CD4-positive, alpha-beta T cell treated with Interleukin-1 beta for 1 hour (primary cell): ENCODE measurements around the gene ELOVL6.
"Not testable (repeated sequence)": the region's sequence is repeated elsewhere in the genome, so short reads cannot be mapped to it uniquely, and the experiment has no call there.

Source experiments
- DNase-seq, 2 donors: peaks; one replicate each; pipeline ENCODE4 v3.0.0-alpha.2; 2020 to 2022

ELOVL6 gene

GRCh38 chr4:110198435-110199416 lies at the start of gene ELOVL6:
Gene ELOVL6, minus strand, starts transcription at chr4:110198615. Its CDS starts 280 bp downstream, at chr4:110198335.
- DNase-seq = peak; percentile 10 to 22

DNA sequence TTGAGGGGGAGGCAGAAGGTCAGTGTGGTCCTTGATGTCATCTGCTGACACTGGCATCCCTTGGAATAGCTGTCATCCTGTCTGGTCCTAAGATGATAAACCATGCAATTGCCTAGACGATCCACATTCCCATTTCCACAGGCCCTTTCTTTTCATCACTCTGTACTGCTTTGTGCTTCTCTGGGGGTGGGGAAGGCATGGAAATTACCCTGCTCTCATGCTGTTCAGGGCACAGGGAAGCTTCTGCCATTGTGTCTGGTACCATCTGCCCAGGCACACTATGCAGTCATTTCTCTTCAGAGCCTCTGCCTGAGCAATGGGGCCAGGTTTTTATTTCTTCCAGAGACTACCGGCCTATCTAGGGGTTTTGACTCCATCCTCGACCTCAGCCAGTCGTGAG lies 49.7 kb upstream of the ELOVL6 start:
- DNase-seq = no peak

DNA sequence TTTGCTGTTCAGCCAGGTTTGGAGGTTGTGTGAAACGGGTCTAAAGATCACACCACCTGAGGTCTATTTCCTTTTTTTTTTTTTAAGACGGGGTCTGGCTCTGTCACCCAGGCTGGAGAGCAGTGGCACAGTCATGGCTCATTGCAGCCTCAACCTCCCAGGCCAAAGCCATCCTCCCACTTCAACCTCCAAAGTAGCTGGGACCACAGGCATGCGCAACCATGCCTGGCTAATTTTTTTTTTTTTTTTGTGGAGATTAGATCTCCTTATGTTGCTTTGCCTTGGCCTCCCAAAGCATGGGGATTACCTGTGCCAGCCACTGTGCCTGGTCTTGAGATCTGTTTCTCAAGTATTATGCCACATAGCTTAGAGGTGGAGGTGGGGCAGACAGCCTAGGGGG lies 49.2 kb upstream of the ELOVL6 start:
- DNase-seq = no peak

GRCh38 chr4:110245577-110245976 lies 47.2 kb upstream of the ELOVL6 start:
- no peak for DNase-seq

GRCh38 chr4:110236324-110236723 lies 37.9 kb upstream of the ELOVL6 start:
- DNase-seq = no peak

DNA sequence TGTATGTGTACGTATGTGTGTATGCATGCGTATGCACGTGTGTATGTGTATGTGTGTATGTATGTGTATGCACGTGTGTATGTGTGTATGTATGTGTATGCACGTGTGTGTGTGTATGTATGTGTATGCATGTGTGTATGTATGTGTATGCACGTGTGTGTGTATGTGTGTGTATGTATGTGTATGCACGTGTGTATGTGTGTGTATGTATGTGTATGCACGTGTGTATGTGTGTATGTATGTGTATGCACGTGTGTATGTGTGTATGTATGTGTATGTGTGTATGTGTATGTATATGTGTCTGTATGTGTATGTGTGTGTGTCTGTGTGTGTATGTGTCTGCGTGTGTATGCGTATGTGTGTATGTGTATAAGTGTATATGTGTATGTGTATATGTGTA lies 35.2 kb upstream of the ELOVL6 start:
- not testable (repeated sequence) for DNase-seq

DNA sequence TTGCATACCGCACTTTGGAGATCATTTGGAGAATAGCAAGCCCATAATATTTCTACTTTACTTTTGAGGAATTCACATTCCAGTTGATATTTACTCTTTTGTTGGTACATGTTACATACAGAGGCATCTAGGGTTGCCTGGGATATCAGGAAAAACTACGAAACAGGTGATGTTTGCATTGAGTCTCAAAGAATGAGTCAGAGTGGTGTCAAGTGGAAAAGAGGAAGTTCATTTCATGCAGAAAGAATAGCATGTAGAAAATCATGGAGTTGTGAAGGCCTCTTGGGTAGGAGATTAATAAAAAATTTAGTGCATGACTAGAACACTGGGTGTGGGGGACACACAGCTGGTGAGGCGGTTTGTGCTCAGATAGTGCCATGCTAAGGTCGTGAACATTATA lies 33.5 kb upstream of the ELOVL6 start:
- DNase-seq = no peak

GRCh38 chr4:110229266-110229665 lies 30.9 kb upstream of the ELOVL6 start:
- DNase-seq = no peak

- no peak for DNase-seq
Observed at GRCh38 chr4:110224812-110225211, 26.4 kb upstream of the ELOVL6 start.

GRCh38 chr4:110224142-110224541 lies 25.7 kb upstream of the ELOVL6 start:
- no peak for DNase-seq

DNA sequence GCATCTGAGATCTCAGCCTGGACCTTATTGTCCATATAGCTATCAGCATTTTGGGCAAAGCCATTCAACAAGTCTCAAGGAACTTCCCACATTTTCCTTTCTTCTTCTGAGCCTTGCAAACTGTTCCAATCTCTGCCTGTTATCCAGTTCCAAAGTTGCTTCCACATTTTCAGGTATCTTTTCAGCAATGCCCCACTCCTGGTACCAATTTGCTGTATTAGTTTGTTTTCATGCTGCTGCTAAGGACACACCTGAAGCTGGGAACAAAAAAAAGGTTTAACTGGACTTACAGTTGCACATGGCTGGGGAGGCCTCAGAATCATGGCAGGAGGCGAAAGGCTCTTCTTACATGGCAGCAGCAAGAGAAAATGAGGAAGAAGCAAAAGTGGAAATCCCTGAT lies 20.5 kb upstream of the ELOVL6 start:
- DNase-seq = not testable (repeated sequence)

DNA sequence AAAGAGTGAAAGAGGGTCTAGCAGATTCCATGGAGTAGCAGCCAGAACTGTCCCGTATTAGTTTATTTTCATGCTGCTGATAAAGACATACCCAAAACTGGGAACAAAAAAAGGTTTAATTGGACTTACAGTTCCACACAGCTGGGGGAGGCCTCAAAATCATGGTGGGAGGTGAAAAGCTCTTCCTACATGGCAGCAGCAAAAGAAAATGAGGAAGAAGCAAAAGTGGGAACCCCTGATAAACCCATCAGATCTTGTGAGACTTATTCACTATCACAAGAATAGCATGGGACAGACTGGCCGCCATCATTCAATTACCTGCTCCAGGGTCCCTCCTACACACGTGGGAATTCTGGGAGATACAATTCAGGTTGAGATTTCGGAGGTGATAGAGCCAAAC lies 18.8 kb upstream of the ELOVL6 start:
- DNase-seq = not testable (repeated sequence)

GRCh38 chr4:110216129-110216528 lies 17.7 kb upstream of the ELOVL6 start:
- no peak for DNase-seq

GRCh38 chr4:110211770-110212061 lies 13.3 kb upstream of the ELOVL6 start:
- DNase-seq = no peak

GRCh38 chr4:110211007-110211769 lies 12.8 kb upstream of the ELOVL6 start:
- peak; percentile 30 to 63 for DNase-seq

- no peak for DNase-seq
Observed at GRCh38 chr4:110208419-110208818, 10.0 kb upstream of the ELOVL6 start.

DNA sequence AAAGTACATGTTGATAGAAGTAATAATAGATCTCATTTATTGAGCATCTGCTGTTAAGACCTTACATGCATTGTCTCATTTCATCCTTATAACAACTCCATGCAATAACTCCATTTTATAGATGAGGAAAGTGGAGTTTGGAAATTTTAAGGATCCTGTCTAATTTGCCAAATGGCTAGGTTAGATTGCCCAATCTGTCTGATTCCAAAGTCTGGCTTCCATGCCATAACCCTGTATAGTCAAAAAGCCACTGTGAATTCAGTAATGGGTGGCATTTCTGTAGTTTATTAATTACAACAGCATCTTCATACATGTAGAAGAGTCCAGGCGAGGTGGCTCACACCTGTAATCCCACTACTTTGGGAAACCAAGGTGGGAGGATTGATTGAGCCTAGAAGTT lies 8.8 kb upstream of the ELOVL6 start:
- DNase-seq = no peak

- DNase-seq = no peak
Observed at GRCh38 chr4:110202024-110202423, 3.6 kb upstream of the ELOVL6 start.

DNA sequence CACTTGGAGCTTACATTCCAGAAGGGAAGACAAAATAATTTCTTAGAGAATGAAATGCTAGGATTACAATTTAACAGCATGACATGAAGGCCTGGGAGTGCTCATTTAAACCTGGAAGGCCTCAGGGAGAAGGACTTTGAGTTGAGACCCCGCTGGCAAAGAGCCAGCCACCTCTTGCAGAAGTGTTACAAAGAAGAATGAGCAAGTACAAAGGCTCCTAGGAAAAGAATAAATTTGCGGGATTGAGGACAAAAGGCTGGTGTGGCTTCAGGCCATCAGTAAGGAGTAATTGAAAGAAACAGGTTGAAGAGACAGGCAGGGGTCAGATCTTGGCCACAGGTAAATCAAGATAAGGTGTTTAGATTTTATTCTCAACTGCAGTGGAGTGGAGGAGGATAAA lies 3.1 kb upstream of the ELOVL6 start:
- DNase-seq = no peak

- no peak for DNase-seq
Observed at GRCh38 chr4:110200689-110201088, 2.3 kb upstream of the ELOVL6 start.

GRCh38 chr4:110198049-110198434 lies 373 bp downstream of the ELOVL6 start:
- DNase-seq = no peak

DNA sequence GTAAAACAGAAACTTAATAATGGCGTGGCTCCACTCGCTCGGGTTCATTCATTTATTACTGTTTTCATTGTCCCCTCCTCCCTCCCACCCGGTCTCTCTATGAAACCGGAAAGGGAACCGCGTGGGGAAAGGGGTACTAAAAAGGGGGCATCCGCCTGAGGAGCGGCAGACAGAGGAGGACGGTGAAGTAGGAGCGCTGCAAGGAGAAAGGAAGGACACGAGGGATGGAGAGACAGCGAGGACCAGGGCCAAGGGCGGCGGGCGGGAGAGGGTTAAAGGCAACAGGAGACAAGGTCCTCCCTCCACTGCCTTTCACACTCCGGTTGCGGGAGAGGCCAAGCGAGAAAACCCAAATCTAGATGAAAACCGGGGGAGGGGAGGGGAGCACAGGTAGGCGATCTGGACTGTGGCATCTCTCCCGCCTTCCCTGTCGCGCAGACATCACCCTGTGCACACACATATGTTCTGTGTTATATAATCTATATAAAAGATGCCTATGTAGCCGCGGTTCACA lies 829 bp downstream of the ELOVL6 start:
- peak; percentile 21 to 45 for DNase-seq

DNA sequence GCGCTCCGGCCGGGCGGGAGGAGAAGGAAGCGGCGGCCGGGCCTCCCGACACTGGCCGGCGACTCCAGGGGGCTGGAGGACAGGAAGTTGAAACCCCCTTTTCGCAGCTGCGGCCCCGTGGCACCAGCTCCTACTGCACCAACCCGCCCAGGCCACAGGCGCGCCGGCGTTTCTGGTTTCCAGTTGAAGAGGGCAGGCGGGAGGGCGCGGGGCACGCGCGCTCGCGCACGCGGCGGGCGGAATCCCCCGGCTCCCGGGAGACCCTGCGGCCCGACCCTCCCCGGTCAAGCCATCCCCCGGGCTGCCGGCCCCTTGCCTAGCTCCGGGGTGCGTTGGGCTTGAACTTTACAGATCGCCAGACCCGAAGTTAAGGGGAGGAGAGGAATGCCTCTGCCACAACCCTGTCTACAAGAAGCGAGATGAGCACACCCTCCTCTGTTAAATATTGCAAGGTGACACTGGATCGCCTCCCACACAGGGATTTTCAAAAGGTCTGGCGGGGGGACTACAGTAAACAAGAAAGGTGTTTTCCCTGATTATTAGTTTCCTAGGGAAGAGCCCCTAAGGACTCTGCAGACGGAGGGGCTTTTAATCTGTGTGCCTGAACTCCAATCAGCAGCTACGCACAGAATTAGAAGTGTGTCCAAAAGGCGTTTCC lies 1.4 kb downstream of the ELOVL6 start:
- DNase-seq = peak; percentile 51 to 62
